DND-41 (cell line): Measurements from ENCODE around the gene KRTAP12-1.

Experiments used
- ATAC-seq: fragments of 200-7000 bp; cut with Tn5 transposase; 3 replicates; pipeline ENCODE4 v1.9.1; 2021; ENCODE audit warnings: low read depth; ENCODE audit not compliant: insufficient read depth
- DNase-seq: peaks from one replicate; pipeline ENCODE4 v3.0.0-alpha.2; 2020
- H2AFZ ChIP-seq: 2 replicates; pipeline ENCODE4 v1.6.0; 2012; ENCODE audit warnings: low read depth, low read length
- H3K27ac ChIP-seq: 2 replicates; pipeline ENCODE4 v1.5.1; 2012; ENCODE audit warnings: low read length, inconsistent platforms
- H3K27me3 ChIP-seq: fragments of 200-600 bp; sonication (generic); 2 replicates; pipeline ENCODE4 v1.6.0; 2012; ENCODE audit warnings: low read length, mild to moderate bottlenecking, inconsistent platforms; ENCODE audit not compliant: insufficient read depth, poor library complexity
- H3K36me3 ChIP-seq: 2 replicates; pipeline ENCODE4 v1.5.1; 2012; ENCODE audit warnings: low read length, inconsistent platforms; ENCODE audit not compliant: insufficient read depth
- H3K4me1 ChIP-seq: 2 replicates; pipeline ENCODE4 v1.5.1; 2012; ENCODE audit warnings: mild to moderate bottlenecking, low read length; ENCODE audit not compliant: insufficient read depth
- H3K4me2 ChIP-seq: 2 replicates; pipeline ENCODE4 v1.6.0; 2012; ENCODE audit warnings: mild to moderate bottlenecking, moderate library complexity, low read length, inconsistent platforms; ENCODE audit not compliant: insufficient read depth
- H3K4me3 ChIP-seq, 2 experiments: fragments of 200-600 bp in 1 of 2; shearing (Covaris generic) in 1 of 2; 2 replicates each; pipeline ENCODE4 v1.5.1; 2012 to 2016; ENCODE audit warnings: inconsistent platforms in 2 of 2, low read length in 2 of 2, mild to moderate bottlenecking in 2 of 2, low read depth in 1 of 2, moderate library complexity in 1 of 2
- H3K79me2 ChIP-seq: 2 replicates; pipeline ENCODE4 v1.6.0; 2012; ENCODE audit warnings: low read length, inconsistent platforms; ENCODE audit not compliant: insufficient read depth
- H3K9ac ChIP-seq: 2 replicates; pipeline ENCODE4 v1.6.0; 2012; ENCODE audit warnings: low read depth, mild to moderate bottlenecking, inconsistent platforms, low read length, moderate library complexity
- H3K9me3 ChIP-seq: 2 replicates; pipeline ENCODE4 v1.5.1; 2012; ENCODE audit warnings: low read length, moderate library complexity, mild to moderate bottlenecking, inconsistent platforms; ENCODE audit not compliant: insufficient read depth, severe bottlenecking
- H4K20me1 ChIP-seq: 2 replicates; pipeline ENCODE4 v1.6.0; 2012; ENCODE audit warnings: low read length; ENCODE audit not compliant: insufficient read depth
- EZH2 ChIP-seq: IDR thresholded peaks from 3 replicates; pipeline ENCODE4 v1.6.1; 2012; ENCODE audit warnings: borderline replicate concordance, low read depth, mild to moderate bottlenecking, moderate library complexity, low read length, inconsistent platforms; ENCODE audit not compliant: severe bottlenecking
- TF ChIP-seq, protein P1 (sequence below): IDR thresholded peaks from 2 replicates; pipeline ENCODE4 v1.5.1; 2012; ENCODE audit warnings: borderline replicate concordance, low read length, moderate library complexity, mild to moderate bottlenecking; ENCODE audit not compliant: poor library complexity, severe bottlenecking; ENCODE audit errors: extremely low read depth

The KRTAP12-1 gene

GRCh38 chr21:44670642-44671432 is 11.1 kb downstream of the KRTAP12-1 start:
- Histone ChIP-seq H3K27me3 (no peaks in the 10 kb centered on the region), H2AFZ (no peak overlapping the region), H3K9ac (no peak overlapping the region), H3K4me2 (no peak overlapping the region), H3K79me2 (no peaks in the 10 kb centered on the region), H3K36me3 (no peaks in the 10 kb centered on the region), H4K20me1 (no peaks in the 10 kb centered on the region), H3K4me1 (no peaks in the 10 kb centered on the region), H3K4me3 (no peak overlapping the region), H3K27ac (no peak overlapping the region), H3K9me3 (peaks cover 10% of the 10 kb centered on the region)
- ATAC-seq, result no peak
- DNase-seq, result no peak
- TF ChIP-seq, protein P1, sequence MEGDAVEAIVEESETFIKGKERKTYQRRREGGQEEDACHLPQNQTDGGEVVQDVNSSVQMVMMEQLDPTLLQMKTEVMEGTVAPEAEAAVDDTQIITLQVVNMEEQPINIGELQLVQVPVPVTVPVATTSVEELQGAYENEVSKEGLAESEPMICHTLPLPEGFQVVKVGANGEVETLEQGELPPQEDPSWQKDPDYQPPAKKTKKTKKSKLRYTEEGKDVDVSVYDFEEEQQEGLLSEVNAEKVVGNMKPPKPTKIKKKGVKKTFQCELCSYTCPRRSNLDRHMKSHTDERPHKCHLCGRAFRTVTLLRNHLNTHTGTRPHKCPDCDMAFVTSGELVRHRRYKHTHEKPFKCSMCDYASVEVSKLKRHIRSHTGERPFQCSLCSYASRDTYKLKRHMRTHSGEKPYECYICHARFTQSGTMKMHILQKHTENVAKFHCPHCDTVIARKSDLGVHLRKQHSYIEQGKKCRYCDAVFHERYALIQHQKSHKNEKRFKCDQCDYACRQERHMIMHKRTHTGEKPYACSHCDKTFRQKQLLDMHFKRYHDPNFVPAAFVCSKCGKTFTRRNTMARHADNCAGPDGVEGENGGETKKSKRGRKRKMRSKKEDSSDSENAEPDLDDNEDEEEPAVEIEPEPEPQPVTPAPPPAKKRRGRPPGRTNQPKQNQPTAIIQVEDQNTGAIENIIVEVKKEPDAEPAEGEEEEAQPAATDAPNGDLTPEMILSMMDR, result no peak
- TF ChIP-seq EZH2, result no peak

- peaks cover 10% of the 10 kb centered on the region for H3K9me3 ChIP-seq
- H3K4me3 ChIP-seq, result no peak overlapping the region
- ATAC-seq (no peak), DNase-seq (no peak)
- no peak overlapping the region for H3K4me2 ChIP-seq
- no peak overlapping the region for H3K9ac ChIP-seq
- H3K27ac ChIP-seq, result no peak overlapping the region
- H2AFZ ChIP-seq, result no peak overlapping the region
- H3K36me3 ChIP-seq, result no peaks in the 10 kb centered on the region
- H4K20me1 ChIP-seq, result no peaks in the 10 kb centered on the region
- TF ChIP-seq EZH2, result no peak
- TF ChIP-seq, protein P1, result no peak
- no peaks in the 10 kb centered on the region for H3K79me2 ChIP-seq
- no peaks in the 10 kb centered on the region for H3K4me1 ChIP-seq
- no peaks in the 10 kb centered on the region for H3K27me3 ChIP-seq
These were observed 14.4 kb downstream of the KRTAP12-1 start for GRCh38 chr21:44667612-44668011.

DNA sequence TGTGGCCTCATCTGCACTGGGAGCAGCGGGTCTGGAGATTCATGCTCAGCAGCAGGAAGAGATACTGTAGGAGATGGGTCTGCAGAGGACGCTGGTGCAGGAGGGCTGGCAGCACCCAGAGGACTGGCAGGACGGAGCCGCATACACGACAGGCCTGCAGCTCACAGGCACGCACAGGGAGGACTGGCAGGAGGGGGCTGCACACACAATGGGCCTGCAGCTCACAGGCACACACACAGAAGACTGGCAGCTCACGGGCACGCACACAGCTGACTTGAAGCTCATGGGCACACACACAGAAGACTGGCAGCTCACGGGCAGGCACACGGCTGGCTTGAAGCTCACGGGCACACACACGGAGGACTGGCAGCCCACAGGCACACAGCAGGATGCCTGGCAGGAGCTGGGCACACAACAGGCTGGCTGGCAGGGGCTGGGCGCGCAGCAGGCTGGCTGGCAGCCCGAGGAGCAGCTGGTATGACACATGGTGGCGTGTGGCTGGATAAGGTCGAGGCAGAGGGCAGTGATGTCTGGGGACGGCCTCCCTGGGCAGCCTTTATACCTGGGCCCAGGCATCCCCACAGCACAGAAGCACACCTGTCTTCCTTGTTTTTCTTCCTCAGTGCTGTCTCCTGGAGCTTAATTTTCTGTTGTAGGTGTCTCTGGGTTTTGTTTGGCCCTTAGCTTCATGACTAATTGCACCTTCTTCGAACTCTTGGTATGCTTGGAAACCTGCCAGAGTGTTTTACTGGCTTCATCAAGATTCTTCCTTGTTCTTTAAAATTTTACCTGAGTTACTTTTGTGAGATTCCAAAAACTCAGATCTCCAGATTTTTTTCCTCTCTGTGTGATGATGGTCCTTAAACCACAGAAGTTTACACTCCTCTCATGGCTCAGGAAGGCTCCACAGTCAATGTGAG is 15.3 kb downstream of the KRTAP12-1 start, which contains the start of gene KRTAP12-2:
Gene KRTAP12-2, minus strand, starts transcription at position 527 of the 920 bp plus-strand sequence. Its CDS starts 41 bp downstream, at position 486.
- no peak for TF ChIP-seq EZH2
- TF ChIP-seq, protein P1, result no peak
- H3K27ac ChIP-seq, result no peak within 1 kb of the TSS
- no peaks in the 10 kb centered on the region for H3K36me3 ChIP-seq
- H2AFZ ChIP-seq, result no peak within 1 kb of the TSS
- H3K27me3 ChIP-seq, result no peaks in the 10 kb centered on the region
- ATAC-seq (no peak), DNase-seq (no peak)
- H3K9ac ChIP-seq, result no peak within 1 kb of the TSS
- no peaks in the 10 kb centered on the region for H3K79me2 ChIP-seq
- H4K20me1 ChIP-seq, result no peaks in the 10 kb centered on the region
- peaks cover 10% of the 10 kb centered on the region for H3K9me3 ChIP-seq
- no peak within 1 kb of the TSS for H3K4me3 ChIP-seq
- H3K4me2 ChIP-seq, result no peak within 1 kb of the TSS
- no peaks in the 10 kb centered on the region for H3K4me1 ChIP-seq
